ENCODE data around the gene LRRTM1. TPM values are rescaled to one million over a fixed set of nuclear protein-coding genes. Genes with fewer than 3 reads are reported as not detected.

Gene LRRTM1
- total and polyA plus RNA-seq, 2 of the 8 experiments (the other 6 are each of a cell fraction or from before 2014, with no cell fraction given) = 1.4 to 2.3 TPM

DNA sequence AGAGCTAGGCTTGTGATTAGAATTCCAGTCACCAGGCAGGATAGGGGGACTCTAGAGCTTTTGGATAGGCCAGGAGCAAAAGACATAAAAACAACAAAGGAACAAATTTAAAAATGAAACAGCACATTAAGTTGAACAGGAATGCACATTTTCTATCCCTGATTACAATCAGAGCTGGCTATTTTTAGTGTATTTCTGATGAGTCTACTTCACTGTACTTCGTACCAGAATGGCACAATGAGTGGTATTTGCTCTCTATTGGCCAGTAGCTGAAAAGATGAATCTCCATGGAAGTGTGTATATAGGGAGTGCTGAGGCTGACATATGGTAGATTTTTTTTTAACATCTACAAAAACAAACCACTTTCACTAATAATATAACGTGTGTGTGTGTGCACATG, 34.2 kb upstream of the LRRTM1 start:
- H3K18ac ChIP-seq (ENCODE audit: extremely low read depth, low read length) = no peak overlapping the region
- DNase-seq (ENCODE audit: low read depth in 1 of 2, low spot score in 2 of 2) = no peak
- H3K4me1 ChIP-seq (replicated peaks in 1 of 4; ENCODE audit: control insufficient read depth in 3 of 4, insufficient read depth in 4 of 4, low read length in 3 of 4) = no peaks in the 10 kb centered on the region
- no peak overlapping the region for H2AFZ ChIP-seq (ENCODE audit: low read length)
- no peaks in the 10 kb centered on the region for H3K27me3 ChIP-seq (replicated peaks in 1 of 4; ENCODE audit: control insufficient read depth in 3 of 4, extremely low read depth in 1 of 4, insufficient read depth in 3 of 4, low read length in 3 of 4)
- no peak overlapping the region for H2BK5ac ChIP-seq (ENCODE audit: low read depth, low read length)
- no peak for FAIRE-seq
- H3K23me2 ChIP-seq (ENCODE audit: low read depth, low read length) = no peaks in the 10 kb centered on the region
- H2BK15ac ChIP-seq (ENCODE audit: low read length) = no peak overlapping the region
- H3K9me3 ChIP-seq (ENCODE audit: insufficient read depth in 2 of 2, low read depth in 1 of 2, low read length in 1 of 2) = no peaks in the 10 kb centered on the region
- H3K9ac ChIP-seq (replicated peaks in 1 of 4; ENCODE audit: extremely low read depth in 1 of 4, low read depth in 3 of 4, low read length in 3 of 4) = no peak overlapping the region
- no peak overlapping the region for H2BK12ac ChIP-seq (ENCODE audit: low read depth, low read length)
- no peak overlapping the region for H4K8ac ChIP-seq (ENCODE audit: extremely low read depth, insufficient read depth, low read length)
- no peak overlapping the region for H2BK120ac ChIP-seq (replicated peaks; ENCODE audit: low read depth, low read length)
- H4K20me1 ChIP-seq (replicated peaks in 1 of 2; ENCODE audit: control insufficient read depth in 1 of 2, insufficient read depth in 2 of 2, low read length in 2 of 2) = no peaks in the 10 kb centered on the region
- ChIA-PET POLR2A (ENCODE audit: partially characterized antibody) (no interaction called here), CTCF (ENCODE audit: partially characterized antibody) (interaction anchor here (1.1 kb wide), 1 partner anchor 35 kb away, joined by 3 read pairs; no protein-coding TSS in a partner anchor)
- 94% methylated on average over 2 of the region's 2 CpGs; no CpG with 5 or more reads in 1 of the 2 experiments for WGBS, 2 experiments (ENCODE audit: extremely low coverage in 1 of 2, insufficient coverage in 1 of 2, insufficient read length in 1 of 2, insufficient replicate concordance in 2 of 2, low coverage in 1 of 2, low lambda C conversion rate in 2 of 2, missing lambda C conversion rate in 1 of 2)
- H3K79me2 ChIP-seq (ENCODE audit: control insufficient read depth in 1 of 2, insufficient read depth in 2 of 2, low read length in 2 of 2) = no peaks in the 10 kb centered on the region
- H3K4me2 ChIP-seq (ENCODE audit: insufficient read depth in 1 of 2, low read depth in 2 of 2, low read length in 2 of 2) = no peak overlapping the region
- H2BK20ac ChIP-seq (ENCODE audit: low read length) = no peak overlapping the region
- no peak overlapping the region for H2AK5ac ChIP-seq (ENCODE audit: low read depth, low read length)
- H3K23ac ChIP-seq (ENCODE audit: insufficient read length) = no peak overlapping the region
- H3K36me3 ChIP-seq (ENCODE audit: control insufficient read depth in 2 of 4, insufficient read depth in 4 of 4, low read length in 3 of 4) = no peaks in the 10 kb centered on the region
- no peak overlapping the region for H3K4me3 ChIP-seq (ENCODE audit: extremely low read depth in 1 of 4, insufficient read depth in 2 of 4, low read depth in 3 of 4, low read length in 4 of 4)
- H4K5ac ChIP-seq (ENCODE audit: insufficient read length, low read depth, low read length) = no peak overlapping the region
- H3K27ac ChIP-seq (ENCODE audit: low read depth, low read length) = no peak overlapping the region
- no peak overlapping the region for H3K56ac ChIP-seq (replicated peaks; ENCODE audit: insufficient read length, low read depth, low read length)
- H3K79me1 ChIP-seq (ENCODE audit: low read depth, low read length) = no peaks in the 10 kb centered on the region
- no peak overlapping the region for H4K91ac ChIP-seq (replicated peaks; ENCODE audit: insufficient read length, low read length)
- H3K4ac ChIP-seq (replicated peaks; ENCODE audit: insufficient read length, low read depth, low read length) = no peak overlapping the region
- H3K14ac ChIP-seq (ENCODE audit: insufficient read length) = no peak overlapping the region
- TF ChIP-seq EGR1 (IDR thresholded peaks at IDR 0.05; ENCODE audit: borderline replicate concordance, low read depth, low read length) (no peak), NRF1 (IDR thresholded peaks at IDR 0.05; ENCODE audit: low read depth, low read length) (no peak), CREB1 (IDR thresholded peaks at IDR 0.05) (no peak), PHF8 (conservative IDR thresholded peaks at IDR 0.05; ENCODE audit: low read depth, low read length) (no peak), HDAC6 (IDR thresholded peaks at IDR 0.05; ENCODE audit: low read depth, low read length) (no peak), CBX8 (IDR thresholded peaks at IDR 0.05; ENCODE audit: borderline replicate concordance, low read depth, low read length) (no peak), EP300 (IDR thresholded peaks at IDR 0.05; ENCODE audit: borderline replicate concordance in 1 of 2, low read depth in 2 of 2, low read length in 2 of 2) (no peak), BACH1 (IDR thresholded peaks at IDR 0.05; ENCODE audit: low read length) (no peak), FOSL1 (IDR thresholded peaks at IDR 0.05; ENCODE audit: insufficient read depth, low read depth, low read length) (no peak), POU5F1 (IDR thresholded peaks at IDR 0.05; ENCODE audit: low read depth, low read length) (no peak), EZH2 (IDR thresholded peaks at IDR 0.05; ENCODE audit: low read depth, low read length, severe bottlenecking) (no peak), KDM5A (IDR thresholded peaks at IDR 0.05; ENCODE audit: low read length) (no peak), TAF1 (IDR thresholded peaks at IDR 0.05; ENCODE audit: low read depth, low read length) (no peak)
- TF ChIP-seq, protein P1, sequence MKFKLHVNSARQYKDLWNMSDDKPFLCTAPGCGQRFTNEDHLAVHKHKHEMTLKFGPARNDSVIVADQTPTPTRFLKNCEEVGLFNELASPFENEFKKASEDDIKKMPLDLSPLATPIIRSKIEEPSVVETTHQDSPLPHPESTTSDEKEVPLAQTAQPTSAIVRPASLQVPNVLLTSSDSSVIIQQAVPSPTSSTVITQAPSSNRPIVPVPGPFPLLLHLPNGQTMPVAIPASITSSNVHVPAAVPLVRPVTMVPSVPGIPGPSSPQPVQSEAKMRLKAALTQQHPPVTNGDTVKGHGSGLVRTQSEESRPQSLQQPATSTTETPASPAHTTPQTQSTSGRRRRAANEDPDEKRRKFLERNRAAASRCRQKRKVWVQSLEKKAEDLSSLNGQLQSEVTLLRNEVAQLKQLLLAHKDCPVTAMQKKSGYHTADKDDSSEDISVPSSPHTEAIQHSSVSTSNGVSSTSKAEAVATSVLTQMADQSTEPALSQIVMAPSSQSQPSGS (IDR thresholded peaks at IDR 0.05; ENCODE audit: low read length) = no peak
